ENCODE data around the gene ZCCHC24.

ZCCHC24 gene

GRCh38 chr10:79355420-79356017, 89.9 kb downstream of the ZCCHC24 start:
- no peak for DNase-seq

GRCh38 chr10:79354615-79355014, 90.8 kb downstream of the ZCCHC24 start:
- no peak for DNase-seq

- DNase-seq: no peak
Measured at GRCh38 chr10:79354141-79354540, 91.3 kb downstream of the ZCCHC24 start.

DNA sequence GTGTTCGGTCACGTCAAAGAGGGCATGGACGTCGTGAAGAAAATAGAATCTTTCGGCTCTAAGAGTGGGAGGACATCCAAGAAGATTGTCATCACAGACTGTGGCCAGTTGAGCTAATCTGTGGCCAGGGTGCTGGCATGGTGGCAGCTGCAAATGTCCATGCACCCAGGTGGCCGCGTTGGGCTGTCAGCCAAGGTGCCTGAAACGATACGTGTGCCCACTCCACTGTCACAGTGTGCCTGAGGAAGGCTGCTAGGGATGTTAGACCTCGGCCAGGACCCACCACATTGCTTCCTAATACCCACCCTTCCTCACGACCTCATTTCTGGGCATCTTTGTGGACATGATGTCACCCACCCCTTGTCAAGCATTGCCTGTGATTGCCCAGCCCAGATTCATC, 91.7 kb downstream of the ZCCHC24 start:
- DNase-seq: no peak

- DNase-seq: no peak
Measured at GRCh38 chr10:79353000-79353406, 92.4 kb downstream of the ZCCHC24 start.

GRCh38 chr10:79352035-79352877, 93.2 kb downstream of the ZCCHC24 start:
- no peak for DNase-seq

- DNase-seq: no peak
Measured at GRCh38 chr10:79351332-79351731, 94.1 kb downstream of the ZCCHC24 start.

DNA sequence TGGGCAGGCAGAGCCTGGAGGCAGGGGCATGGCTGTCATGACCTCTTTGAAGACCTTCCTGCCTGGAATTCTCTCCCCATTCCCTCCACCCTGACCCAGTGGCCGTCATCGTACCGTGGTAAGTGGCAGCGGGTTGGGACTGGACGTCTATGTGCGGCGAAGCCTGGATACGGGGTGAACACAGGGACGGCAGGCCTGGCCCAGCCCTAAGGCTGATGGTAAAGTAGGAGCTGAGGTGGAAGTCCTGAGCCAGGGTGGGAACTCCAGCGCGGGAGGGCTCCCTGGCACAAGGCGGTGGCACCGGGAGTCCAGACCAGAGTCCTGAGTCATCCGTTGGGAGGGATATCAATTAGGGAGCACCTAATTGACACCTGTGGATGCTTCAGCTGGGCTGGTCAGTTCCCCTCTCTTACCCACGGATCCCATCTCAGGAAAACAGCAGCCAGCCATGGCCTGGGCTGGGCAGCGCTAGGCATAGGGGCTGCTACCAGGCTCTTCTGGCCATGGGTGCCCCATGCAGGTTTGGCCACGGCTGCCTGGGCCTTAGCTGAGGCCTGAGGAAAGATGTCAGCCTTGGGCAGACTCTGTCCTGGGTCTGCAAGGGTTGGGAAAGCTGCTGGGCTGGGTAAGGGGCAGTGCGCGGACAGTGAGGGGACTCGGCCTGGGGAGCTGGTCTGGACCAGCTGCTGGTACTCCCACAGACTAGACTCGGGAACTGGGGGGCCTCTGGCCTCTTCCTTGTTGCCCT, 94.8 kb downstream of the ZCCHC24 start:
- no peak for DNase-seq

DNA sequence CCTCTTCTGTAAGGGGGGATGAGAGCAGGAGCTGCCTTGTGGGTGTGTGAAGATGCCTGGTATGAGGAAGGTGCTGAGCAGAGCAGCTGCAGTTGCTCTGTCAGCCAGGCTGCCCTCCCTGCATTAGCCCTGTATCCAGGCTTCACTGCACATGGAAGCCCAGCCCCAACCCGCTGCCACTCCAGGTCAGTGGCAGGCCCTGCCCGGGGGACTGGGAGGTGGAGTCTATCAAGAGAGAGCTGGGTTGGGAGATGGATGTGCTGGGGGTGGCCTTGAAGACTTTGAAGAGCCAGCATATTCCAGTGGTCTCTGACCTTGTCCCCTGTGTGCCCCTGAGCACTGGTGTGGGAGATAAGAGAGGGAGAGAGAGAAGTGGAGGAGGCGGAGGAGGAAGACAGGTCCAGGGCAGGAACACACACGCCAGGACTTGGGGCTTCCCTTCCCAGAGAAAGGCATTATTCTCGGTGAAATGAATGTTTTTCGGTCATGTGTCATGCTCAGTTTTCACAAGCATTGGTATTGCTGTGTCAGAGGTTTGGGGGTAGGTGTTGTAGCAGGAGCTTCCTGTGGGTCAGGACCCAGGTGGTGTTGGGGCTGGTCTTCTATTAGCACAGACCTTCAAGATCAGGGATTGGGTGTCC, 95.5 kb downstream of the ZCCHC24 start:
- no peak for DNase-seq

GRCh38 chr10:79349072-79349491, 96.3 kb downstream of the ZCCHC24 start:
- DNase-seq: no peak

- DNase-seq: no peak
Measured at GRCh38 chr10:79348640-79348988, 96.8 kb downstream of the ZCCHC24 start.

GRCh38 chr10:79347894-79348639, 97.4 kb downstream of the ZCCHC24 start:
- DNase-seq: peak; percentile 67

- peak; percentile 91 for DNase-seq
Measured at GRCh38 chr10:79347226-79347893, 98.1 kb downstream of the ZCCHC24 start, which contains the start of gene PPIF. TSS of gene PPIF (plus strand) at chr10:79347469. CDS start at chr10:79347549, 80 bp downstream.

DNA sequence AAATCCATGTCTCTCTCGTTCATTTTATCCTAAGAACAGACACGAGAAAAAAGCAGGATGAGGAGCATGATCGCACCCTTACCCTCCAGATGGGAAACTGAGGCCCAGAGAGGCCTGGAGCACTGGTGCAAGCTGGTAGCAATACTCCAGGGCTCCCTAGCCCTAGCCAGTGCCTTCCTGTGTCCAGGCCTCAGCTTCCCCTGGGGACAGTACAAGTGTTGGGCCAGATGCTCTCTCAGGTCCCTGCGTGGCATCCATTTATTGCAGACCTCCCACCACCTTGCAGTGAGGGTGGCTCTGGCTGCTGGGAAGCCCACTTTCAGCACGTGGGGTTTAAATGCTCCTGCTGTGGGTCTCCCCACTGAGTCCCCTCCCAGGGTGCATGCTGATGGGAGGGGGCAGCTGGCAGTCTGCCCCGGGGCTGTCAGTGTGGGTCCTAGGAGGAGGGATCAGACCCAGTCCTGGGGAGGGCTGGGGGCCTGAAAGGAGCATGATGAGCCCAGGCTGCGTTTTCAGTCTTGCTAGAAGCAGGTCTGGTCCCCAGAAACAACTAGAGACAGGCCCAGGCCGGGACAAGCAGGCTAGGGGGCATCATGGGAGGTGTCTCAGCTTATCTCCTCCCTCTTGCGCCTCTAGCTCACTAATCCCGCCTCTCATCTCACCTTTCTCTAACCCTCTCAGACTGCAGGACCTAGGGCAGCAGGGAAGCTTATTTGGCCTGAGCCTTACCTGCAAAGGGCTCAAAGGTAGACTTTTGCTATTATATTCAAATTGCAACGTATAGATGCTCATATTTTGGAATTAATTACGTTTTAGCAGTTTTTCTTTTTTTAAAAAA, 98.8 kb downstream of the ZCCHC24 start:
- no peak for DNase-seq

GRCh38 chr10:79346012-79346340, 99.4 kb downstream of the ZCCHC24 start:
- no peak for DNase-seq

DNA sequence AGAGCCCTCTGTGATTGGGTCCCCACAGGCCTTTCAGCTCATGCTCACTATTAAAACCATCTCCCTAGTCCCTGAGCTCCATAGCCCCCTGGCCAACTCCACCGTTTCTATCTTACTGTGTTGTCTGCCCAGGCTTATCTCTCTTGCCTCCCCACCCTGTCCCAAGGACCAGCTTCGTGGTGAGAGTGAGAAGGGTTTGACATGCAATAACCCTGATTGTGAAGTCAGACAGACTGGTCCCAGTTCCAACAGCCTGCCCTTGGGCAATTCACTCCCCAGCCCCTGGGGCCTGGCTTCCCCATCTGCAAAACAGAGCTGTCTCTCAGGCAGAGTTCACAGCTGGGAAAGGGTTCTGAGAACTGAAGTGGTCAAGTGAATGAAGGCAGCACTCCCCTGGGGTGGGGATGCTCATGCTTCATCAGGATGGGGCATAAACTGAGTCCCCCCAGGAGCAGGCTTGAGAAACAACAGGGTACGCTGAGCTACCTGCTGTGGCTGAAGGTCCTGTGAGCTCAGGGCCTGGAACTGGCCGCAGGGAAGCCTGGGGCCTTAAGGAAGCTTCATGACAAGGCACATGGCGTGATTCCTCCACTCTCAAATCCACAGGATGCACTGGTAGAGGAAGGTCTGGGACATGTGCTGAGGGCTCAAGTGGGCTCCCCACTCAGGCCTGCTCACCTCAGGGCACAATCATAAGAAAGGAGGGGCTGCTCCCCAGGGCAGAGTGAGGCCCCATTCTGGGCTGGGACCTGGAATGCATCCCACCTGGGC, 100.0 kb downstream of the ZCCHC24 start:
- no peak for DNase-seq

- no peak for DNase-seq
Measured at GRCh38 chr10:79344502-79345195, 100.8 kb downstream of the ZCCHC24 start.

- DNase-seq: no peak
Measured at GRCh38 chr10:79342811-79343561, 102.4 kb downstream of the ZCCHC24 start.

DNA sequence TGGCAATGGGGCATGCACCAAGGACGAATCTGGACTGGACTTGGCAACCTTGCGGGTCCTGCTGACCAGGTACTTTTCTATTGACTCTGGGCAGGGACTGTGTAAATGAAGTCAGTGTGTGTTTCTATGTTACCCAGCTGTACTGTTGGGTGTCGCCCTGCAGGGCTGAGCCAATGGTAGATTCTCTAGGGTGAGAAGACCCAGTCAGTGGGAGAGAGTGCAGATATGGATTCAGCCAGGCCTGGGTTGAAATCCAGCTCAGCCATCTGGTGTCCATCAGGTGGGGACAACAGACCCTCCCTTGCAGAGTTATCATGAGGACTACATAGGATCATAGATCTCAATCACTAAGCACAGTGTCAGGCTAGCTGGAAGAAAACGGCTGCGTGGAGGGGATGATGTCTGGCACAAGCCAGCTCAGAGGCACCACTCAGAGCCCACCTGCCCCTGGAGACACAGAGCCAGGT, 103.1 kb downstream of the ZCCHC24 start:
- no peak for DNase-seq

Data from EL (cell line).